ENCODE measurements around the gene REXO4.

The REXO4 gene

GRCh38 chr9:133425049-133425632, 7.3 kb upstream of the REXO4 start:
- in situ Hi-C loops (cut with MboI; ENCODE audit: low pct_unique_long_range_greater_than_20kb, low sequenced_read_pairs, unreplicated experiment): no loop called here
- DNase-seq (ENCODE audit: low spot score): no peak
- no peak for TF ChIP-seq CTCF (IDR thresholded peaks at IDR 0.05; ENCODE audit: extremely low read depth, insufficient read depth, missing control alignments)

- TF ChIP-seq CTCF (IDR thresholded peaks at IDR 0.05; ENCODE audit: extremely low read depth, insufficient read depth, missing control alignments): no peak
- in situ Hi-C loops (cut with MboI; ENCODE audit: low pct_unique_long_range_greater_than_20kb, low sequenced_read_pairs, unreplicated experiment): no loop called here
- no peak for DNase-seq (ENCODE audit: low spot score)
Measured at GRCh38 chr9:133424187-133424586, 6.4 kb upstream of the REXO4 start.

- TF ChIP-seq CTCF (IDR thresholded peaks at IDR 0.05; ENCODE audit: extremely low read depth, insufficient read depth, missing control alignments): no peak
- in situ Hi-C loops (cut with MboI; ENCODE audit: low pct_unique_long_range_greater_than_20kb, low sequenced_read_pairs, unreplicated experiment): no loop called here
- DNase-seq (ENCODE audit: low spot score): no peak
Measured at GRCh38 chr9:133423216-133423615, 5.4 kb upstream of the REXO4 start.

- TF ChIP-seq CTCF (IDR thresholded peaks at IDR 0.05; ENCODE audit: extremely low read depth, insufficient read depth, missing control alignments): peak; percentile 12
Measured at GRCh38 chr9:133421615-133422542, 4.1 kb upstream of the REXO4 start, which contains the start of gene ADAMTS13. ADAMTS13 (plus strand) TSS chr9:133422367; CDS start chr9:133422444, 77 bp downstream.

DNA sequence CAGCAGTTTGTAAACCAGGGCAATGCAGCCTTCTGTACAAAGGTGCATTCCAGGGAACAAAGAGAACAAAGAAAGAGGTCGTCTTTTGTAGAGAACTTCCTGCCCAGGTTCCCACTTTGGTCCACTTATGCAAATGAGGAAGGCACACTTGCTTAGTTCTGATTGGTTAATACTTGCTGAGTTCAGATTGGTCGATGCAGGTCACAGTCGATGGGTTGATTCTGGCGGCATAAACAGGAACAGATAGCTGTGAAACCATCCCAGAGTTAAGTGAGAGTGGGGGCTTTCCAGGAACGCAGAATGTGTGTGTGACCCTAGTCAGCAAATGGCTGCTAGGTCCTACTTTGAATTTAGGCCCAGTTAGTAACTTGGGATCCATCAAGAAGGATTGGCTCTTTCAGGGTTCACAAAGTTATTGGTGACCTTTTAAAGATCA, 2.6 kb upstream of the REXO4 start:
- in situ Hi-C loops (cut with MboI; ENCODE audit: low pct_unique_long_range_greater_than_20kb, low sequenced_read_pairs, unreplicated experiment): no loop called here
- DNase-seq (ENCODE audit: low spot score): peak; percentile 90
- no peak for TF ChIP-seq CTCF (IDR thresholded peaks at IDR 0.05; ENCODE audit: extremely low read depth, insufficient read depth, missing control alignments)

More at GRCh38 chr9:133421615-133422542, 4.1 kb upstream of the REXO4 start, which contains the start of gene ADAMTS13:
- in situ Hi-C loops (cut with MboI; ENCODE audit: low pct_unique_long_range_greater_than_20kb, low sequenced_read_pairs, unreplicated experiment): no loop called here
- DNase-seq (ENCODE audit: low spot score): peak; percentile 80

DNA sequence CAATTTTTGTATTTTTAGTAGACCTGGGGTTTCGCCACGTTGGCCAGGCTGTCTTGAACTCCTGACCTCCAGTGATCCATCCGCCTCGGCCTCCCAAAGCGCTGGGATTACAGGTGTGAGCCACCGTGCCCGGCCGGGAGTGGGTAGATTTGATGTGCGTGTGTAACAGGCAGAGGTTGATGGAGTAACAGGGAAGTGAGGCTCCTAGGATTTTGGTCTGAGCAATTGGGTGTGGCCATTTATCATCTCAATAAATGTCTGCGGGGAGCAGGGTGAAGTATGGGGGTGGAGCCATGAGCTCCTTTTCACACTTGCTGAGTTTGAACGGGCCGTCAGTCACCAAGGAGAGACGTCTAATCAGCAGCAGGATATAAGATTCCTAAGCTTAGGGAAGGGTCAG, 1.2 kb upstream of the REXO4 start:
- no peak for DNase-seq (ENCODE audit: low spot score)
- in situ Hi-C loops (cut with MboI; ENCODE audit: low pct_unique_long_range_greater_than_20kb, low sequenced_read_pairs, unreplicated experiment): loop anchor here (10.0 kb wide), 1 partner anchor 66 kb away; no protein-coding TSS in a partner anchor

More for the DNA sequence above, 1.2 kb upstream of the REXO4 start:
- TF ChIP-seq CTCF (IDR thresholded peaks at IDR 0.05; ENCODE audit: extremely low read depth, insufficient read depth, missing control alignments): no peak
